ENCODE measurements around the gene UCN2. TPM values are rescaled to one million over a fixed set of nuclear protein-coding genes. Genes with fewer than 3 reads are reported as not detected.

The UCN2 gene
- total RNA-seq, 1 experiment from 2014 or later = 1.8 TPM

DNA sequence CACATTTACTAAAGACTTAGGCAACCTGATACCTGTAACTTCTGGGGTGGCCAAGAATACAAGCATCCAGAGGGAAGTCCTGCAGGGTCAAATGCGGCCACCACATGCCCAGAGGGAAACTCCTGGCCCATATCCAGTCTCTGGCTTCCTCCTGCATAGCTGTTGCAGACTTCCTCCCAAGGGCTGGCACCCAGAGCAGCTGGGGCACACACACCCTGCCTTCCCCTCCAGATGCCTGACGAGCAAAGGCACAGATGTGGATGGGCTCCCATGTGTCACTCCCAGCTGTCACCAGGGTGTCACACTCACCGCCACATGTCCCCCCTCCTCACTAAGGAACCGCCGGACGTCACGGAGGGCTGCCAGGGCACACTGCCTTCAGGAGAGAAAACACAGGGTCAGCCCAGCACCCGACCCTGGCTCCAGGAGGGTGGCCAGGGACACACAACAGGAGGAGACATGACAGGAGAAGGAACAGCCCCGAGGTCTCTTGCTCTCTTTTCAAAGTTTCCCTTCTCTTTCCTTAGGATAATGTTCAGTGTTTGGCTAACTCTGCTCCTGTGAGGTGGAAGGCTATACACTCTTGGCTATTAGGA lies 20.2 kb downstream of the UCN2 start:
- BruUV-seq (replicated peaks) = no TSS peak
- no peak overlapping the region for H3K4me3 ChIP-seq (ENCODE audit: low read depth in 2 of 2, low read length in 2 of 2)
- no peak overlapping the region for H3K27ac ChIP-seq (ENCODE audit: low read length)
- no peaks in the 10 kb centered on the region for H3K4me1 ChIP-seq (ENCODE audit: control insufficient read depth, insufficient read depth, low read length)
- in situ Hi-C loops (cut with HindIII; ENCODE audit: low pct_unique_long_range_greater_than_20kb, low sequenced_read_pairs) = no loop called here
- DNase-seq (ENCODE audit: low read depth, low spot score) = no peak
- intact Hi-C loops (cut with micrococcal nuclease; ENCODE audit: unreplicated experiment) = no loop called here
- CTCF ChIA-PET = no interaction called here
- no peaks in the 10 kb centered on the region for H3K36me3 ChIP-seq (ENCODE audit: control insufficient read depth, insufficient read depth, low read length)
- no peaks in the 10 kb centered on the region for H3K27me3 ChIP-seq (ENCODE audit: control insufficient read depth, insufficient read depth, low read length)
- H3K9me3 ChIP-seq (ENCODE audit: control insufficient read depth, insufficient read depth, low read depth, low read length) = no peaks in the 10 kb centered on the region
- TF ChIP-seq TCF7L2 (IDR thresholded peaks at IDR 0.05; ENCODE audit: low read depth, low read length) (no peak), POLR2AphosphoS5 (IDR thresholded peaks at IDR 0.05; ENCODE audit: low read depth, low read length) (no peak), SIN3A (IDR thresholded peaks at IDR 0.05; ENCODE audit: borderline replicate concordance, insufficient read depth, low read depth, low read length) (no peak)
- TF ChIP-seq, protein P1, sequence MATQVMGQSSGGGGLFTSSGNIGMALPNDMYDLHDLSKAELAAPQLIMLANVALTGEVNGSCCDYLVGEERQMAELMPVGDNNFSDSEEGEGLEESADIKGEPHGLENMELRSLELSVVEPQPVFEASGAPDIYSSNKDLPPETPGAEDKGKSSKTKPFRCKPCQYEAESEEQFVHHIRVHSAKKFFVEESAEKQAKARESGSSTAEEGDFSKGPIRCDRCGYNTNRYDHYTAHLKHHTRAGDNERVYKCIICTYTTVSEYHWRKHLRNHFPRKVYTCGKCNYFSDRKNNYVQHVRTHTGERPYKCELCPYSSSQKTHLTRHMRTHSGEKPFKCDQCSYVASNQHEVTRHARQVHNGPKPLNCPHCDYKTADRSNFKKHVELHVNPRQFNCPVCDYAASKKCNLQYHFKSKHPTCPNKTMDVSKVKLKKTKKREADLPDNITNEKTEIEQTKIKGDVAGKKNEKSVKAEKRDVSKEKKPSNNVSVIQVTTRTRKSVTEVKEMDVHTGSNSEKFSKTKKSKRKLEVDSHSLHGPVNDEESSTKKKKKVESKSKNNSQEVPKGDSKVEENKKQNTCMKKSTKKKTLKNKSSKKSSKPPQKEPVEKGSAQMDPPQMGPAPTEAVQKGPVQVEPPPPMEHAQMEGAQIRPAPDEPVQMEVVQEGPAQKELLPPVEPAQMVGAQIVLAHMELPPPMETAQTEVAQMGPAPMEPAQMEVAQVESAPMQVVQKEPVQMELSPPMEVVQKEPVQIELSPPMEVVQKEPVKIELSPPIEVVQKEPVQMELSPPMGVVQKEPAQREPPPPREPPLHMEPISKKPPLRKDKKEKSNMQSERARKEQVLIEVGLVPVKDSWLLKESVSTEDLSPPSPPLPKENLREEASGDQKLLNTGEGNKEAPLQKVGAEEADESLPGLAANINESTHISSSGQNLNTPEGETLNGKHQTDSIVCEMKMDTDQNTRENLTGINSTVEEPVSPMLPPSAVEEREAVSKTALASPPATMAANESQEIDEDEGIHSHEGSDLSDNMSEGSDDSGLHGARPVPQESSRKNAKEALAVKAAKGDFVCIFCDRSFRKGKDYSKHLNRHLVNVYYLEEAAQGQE (IDR thresholded peaks at IDR 0.05; ENCODE audit: insufficient read depth in 1 of 2, low read depth in 2 of 2, low read length in 1 of 2) = no peak
- TF ChIP-seq, protein P2, sequence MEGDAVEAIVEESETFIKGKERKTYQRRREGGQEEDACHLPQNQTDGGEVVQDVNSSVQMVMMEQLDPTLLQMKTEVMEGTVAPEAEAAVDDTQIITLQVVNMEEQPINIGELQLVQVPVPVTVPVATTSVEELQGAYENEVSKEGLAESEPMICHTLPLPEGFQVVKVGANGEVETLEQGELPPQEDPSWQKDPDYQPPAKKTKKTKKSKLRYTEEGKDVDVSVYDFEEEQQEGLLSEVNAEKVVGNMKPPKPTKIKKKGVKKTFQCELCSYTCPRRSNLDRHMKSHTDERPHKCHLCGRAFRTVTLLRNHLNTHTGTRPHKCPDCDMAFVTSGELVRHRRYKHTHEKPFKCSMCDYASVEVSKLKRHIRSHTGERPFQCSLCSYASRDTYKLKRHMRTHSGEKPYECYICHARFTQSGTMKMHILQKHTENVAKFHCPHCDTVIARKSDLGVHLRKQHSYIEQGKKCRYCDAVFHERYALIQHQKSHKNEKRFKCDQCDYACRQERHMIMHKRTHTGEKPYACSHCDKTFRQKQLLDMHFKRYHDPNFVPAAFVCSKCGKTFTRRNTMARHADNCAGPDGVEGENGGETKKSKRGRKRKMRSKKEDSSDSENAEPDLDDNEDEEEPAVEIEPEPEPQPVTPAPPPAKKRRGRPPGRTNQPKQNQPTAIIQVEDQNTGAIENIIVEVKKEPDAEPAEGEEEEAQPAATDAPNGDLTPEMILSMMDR (IDR thresholded peaks at IDR 0.05) = no peak
- POLR2A ChIA-PET = no interaction called here
- ATAC-seq = no peak

DNA sequence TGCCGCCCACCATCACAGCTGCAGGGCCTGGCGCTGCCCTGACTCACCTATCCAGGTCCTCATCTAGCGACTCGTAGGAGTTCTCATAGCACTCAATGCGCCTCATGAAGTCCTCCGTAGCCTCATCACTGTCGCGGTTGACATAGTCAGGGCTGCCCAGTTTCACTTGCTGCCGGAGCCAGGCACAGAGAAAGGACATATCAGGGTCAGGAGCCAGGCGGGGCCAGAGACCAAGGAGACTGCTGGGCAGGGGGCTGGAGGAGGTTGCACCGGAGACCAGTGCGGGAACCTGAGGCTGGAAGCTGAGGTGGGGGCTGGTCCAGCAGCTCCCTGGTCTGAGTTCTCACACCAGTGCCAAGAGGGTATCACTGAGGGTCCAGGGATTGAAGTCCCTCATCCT lies 25.1 kb downstream of the UCN2 start:
- H3K4me3 ChIP-seq (ENCODE audit: low read depth in 2 of 2, low read length in 2 of 2) = no peak overlapping the region
- TF ChIP-seq TCF7L2 (IDR thresholded peaks at IDR 0.05; ENCODE audit: low read depth, low read length) (no peak), SIN3A (IDR thresholded peaks at IDR 0.05; ENCODE audit: borderline replicate concordance, insufficient read depth, low read depth, low read length) (no peak), POLR2AphosphoS5 (IDR thresholded peaks at IDR 0.05; ENCODE audit: low read depth, low read length) (no peak)
- TF ChIP-seq, protein P2 (IDR thresholded peaks at IDR 0.05) = no peak
- TF ChIP-seq, protein P1 (IDR thresholded peaks at IDR 0.05; ENCODE audit: insufficient read depth in 1 of 2, low read depth in 2 of 2, low read length in 1 of 2) = no peak
- BruUV-seq (replicated peaks) = no TSS peak
- H3K4me1 ChIP-seq (ENCODE audit: control insufficient read depth, insufficient read depth, low read length) = no peaks in the 10 kb centered on the region
- H3K27me3 ChIP-seq (ENCODE audit: control insufficient read depth, insufficient read depth, low read length) = no peaks in the 10 kb centered on the region
- ChIA-PET POLR2A (no interaction called here), CTCF (no interaction called here)
- ATAC-seq (no peak), DNase-seq (ENCODE audit: low read depth, low spot score) (no peak)
- H3K27ac ChIP-seq (ENCODE audit: low read length) = no peak overlapping the region
- intact Hi-C loops (cut with micrococcal nuclease; ENCODE audit: unreplicated experiment) = no loop called here
- H3K36me3 ChIP-seq (ENCODE audit: control insufficient read depth, insufficient read depth, low read length) = no peaks in the 10 kb centered on the region
- no peaks in the 10 kb centered on the region for H3K9me3 ChIP-seq (ENCODE audit: control insufficient read depth, insufficient read depth, low read depth, low read length)
- in situ Hi-C loops (cut with HindIII; ENCODE audit: low pct_unique_long_range_greater_than_20kb, low sequenced_read_pairs) = no loop called here
